K562 (cell line): ENCODE data around the gene FKBP1B.

ENCODE experiments used
- BRF1 ChIP-seq: IDR thresholded peaks from 3 replicates; pipeline ENCODE4 v1.6.1; 2011; ENCODE audit warnings: borderline replicate concordance, mild to moderate bottlenecking; ENCODE audit not compliant: insufficient read length; ENCODE audit errors: extremely low read depth
- NFYB ChIP-seq: IDR thresholded peaks from 2 replicates; pipeline ENCODE4 v1.6.1; 2011; ENCODE audit warnings: mild to moderate bottlenecking, moderate library complexity; ENCODE audit not compliant: insufficient read length; ENCODE audit errors: extremely low read depth
- ZNF696 ChIP-seq: fragments of 250-450 bp; sonication (Bioruptor Pico); conservative IDR thresholded peaks from 2 replicates; pipeline ENCODE4 v1.4.0; 2020; ENCODE audit warnings: mild to moderate bottlenecking, moderate library complexity
- ZZZ3 ChIP-seq: fragments of 450-650 bp; IDR thresholded peaks from 2 replicates; pipeline ENCODE4 v1.6.1; 2016; ENCODE audit warnings: antibody characterized with exemption, mild to moderate bottlenecking, moderate library complexity
- TF ChIP-seq, protein P1 (sequence below): conservative IDR thresholded peaks from 2 replicates; pipeline ENCODE4 v1.6.1; 2011; ENCODE audit warnings: low read depth, mild to moderate bottlenecking, low read length; ENCODE audit not compliant: control insufficient read depth

DNA sequence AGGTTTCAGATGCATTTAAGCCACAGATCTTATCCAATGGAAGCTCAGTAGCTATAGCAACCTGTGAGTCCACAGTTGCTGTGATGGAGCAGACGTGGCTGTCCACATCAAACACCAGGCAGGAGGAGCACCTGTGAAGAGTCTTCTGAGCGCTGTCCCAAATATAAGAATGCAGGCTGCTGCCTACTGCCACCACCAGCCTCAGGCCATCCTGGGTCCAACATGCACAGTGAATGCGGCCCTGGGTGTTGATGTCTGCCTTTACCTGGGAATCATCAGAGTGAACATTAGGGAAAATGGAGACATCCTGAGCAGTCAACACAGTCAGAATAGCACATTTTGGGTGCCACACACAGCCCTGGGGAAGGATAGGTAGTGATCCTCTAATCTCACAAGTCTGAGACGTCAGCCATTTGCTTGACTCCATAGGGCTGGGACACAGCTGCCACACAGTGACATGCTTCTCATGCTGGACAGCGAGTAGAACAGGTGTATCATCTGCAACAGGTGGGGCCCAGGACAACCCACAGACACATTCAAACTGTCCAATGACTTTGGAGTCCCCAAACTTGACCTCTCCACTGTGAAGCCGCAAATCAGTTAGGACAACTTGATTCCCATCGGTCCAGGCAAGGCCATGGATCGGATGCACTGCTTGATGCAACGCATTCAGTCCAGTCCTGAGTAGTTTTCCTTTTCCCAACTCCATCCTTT, 10.6 kb upstream of the FKBP1B start:
- TF ChIP-seq, protein P1, sequence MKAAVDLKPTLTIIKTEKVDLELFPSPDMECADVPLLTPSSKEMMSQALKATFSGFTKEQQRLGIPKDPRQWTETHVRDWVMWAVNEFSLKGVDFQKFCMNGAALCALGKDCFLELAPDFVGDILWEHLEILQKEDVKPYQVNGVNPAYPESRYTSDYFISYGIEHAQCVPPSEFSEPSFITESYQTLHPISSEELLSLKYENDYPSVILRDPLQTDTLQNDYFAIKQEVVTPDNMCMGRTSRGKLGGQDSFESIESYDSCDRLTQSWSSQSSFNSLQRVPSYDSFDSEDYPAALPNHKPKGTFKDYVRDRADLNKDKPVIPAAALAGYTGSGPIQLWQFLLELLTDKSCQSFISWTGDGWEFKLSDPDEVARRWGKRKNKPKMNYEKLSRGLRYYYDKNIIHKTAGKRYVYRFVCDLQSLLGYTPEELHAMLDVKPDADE: no peak
- no peak for TF ChIP-seq ZNF696 (CRISPR knock-in tag)
- TF ChIP-seq BRF1: no peak
- TF ChIP-seq NFYB: no peak
- no peak for TF ChIP-seq ZZZ3
